ENCODE measurements around the gene ZRANB2.

ZRANB2 gene

DNA sequence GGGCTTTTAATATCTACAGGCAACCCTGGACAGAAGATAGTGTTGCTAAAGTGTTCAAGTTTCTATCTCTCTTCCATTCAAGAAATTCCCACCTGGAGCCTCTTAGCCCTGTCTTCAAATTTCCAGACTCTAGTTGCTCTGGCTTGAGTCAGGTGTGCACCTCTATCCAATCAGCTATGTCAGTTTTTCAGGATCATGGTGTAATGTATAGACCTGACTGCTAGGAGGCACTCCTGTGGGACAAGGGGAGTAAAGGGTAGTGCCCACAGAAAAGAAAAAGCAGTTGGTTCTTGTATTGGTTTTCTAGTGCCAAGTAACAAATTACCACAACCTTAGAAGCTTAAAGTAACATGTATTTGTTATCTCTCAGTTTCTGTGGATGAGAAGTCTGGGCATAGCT is 6.2 kb upstream of the ZRANB2 start:
- TF ChIP-seq, protein P1, sequence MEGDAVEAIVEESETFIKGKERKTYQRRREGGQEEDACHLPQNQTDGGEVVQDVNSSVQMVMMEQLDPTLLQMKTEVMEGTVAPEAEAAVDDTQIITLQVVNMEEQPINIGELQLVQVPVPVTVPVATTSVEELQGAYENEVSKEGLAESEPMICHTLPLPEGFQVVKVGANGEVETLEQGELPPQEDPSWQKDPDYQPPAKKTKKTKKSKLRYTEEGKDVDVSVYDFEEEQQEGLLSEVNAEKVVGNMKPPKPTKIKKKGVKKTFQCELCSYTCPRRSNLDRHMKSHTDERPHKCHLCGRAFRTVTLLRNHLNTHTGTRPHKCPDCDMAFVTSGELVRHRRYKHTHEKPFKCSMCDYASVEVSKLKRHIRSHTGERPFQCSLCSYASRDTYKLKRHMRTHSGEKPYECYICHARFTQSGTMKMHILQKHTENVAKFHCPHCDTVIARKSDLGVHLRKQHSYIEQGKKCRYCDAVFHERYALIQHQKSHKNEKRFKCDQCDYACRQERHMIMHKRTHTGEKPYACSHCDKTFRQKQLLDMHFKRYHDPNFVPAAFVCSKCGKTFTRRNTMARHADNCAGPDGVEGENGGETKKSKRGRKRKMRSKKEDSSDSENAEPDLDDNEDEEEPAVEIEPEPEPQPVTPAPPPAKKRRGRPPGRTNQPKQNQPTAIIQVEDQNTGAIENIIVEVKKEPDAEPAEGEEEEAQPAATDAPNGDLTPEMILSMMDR (IDR thresholded peaks at IDR 0.05; ENCODE audit: borderline replicate concordance, extremely low read depth, low read length, poor library complexity, severe bottlenecking): no peak
- no peak for TF ChIP-seq EZH2 (IDR thresholded peaks at IDR 0.05; ENCODE audit: borderline replicate concordance, low read depth, low read length, severe bottlenecking)
- H3K36me3 ChIP-seq (ENCODE audit: insufficient read depth, low read length): no peaks in the 10 kb centered on the region
- H3K4me1 ChIP-seq (ENCODE audit: insufficient read depth, low read length): peaks cover 4% of the 10 kb centered on the region
- H3K27ac ChIP-seq (ENCODE audit: low read length): no peak overlapping the region
- ATAC-seq (ENCODE audit: insufficient read depth, low read depth) (no peak), DNase-seq (no peak)
- H3K9ac ChIP-seq (ENCODE audit: low read depth, low read length): no peak overlapping the region
- H2AFZ ChIP-seq (ENCODE audit: low read depth, low read length): no peak overlapping the region
- H4K20me1 ChIP-seq (ENCODE audit: insufficient read depth, low read length): no peaks in the 10 kb centered on the region
- no peaks in the 10 kb centered on the region for H3K79me2 ChIP-seq (ENCODE audit: insufficient read depth, low read length)
- H3K4me2 ChIP-seq (ENCODE audit: insufficient read depth, low read length): no peak overlapping the region
- H3K4me3 ChIP-seq (ENCODE audit: low read depth in 1 of 2, low read length in 2 of 2): no peak overlapping the region
- H3K9me3 ChIP-seq (ENCODE audit: insufficient read depth, low read length, severe bottlenecking): no peaks in the 10 kb centered on the region
- H3K27me3 ChIP-seq (ENCODE audit: insufficient read depth, low read length, poor library complexity): no peaks in the 10 kb centered on the region

DNA sequence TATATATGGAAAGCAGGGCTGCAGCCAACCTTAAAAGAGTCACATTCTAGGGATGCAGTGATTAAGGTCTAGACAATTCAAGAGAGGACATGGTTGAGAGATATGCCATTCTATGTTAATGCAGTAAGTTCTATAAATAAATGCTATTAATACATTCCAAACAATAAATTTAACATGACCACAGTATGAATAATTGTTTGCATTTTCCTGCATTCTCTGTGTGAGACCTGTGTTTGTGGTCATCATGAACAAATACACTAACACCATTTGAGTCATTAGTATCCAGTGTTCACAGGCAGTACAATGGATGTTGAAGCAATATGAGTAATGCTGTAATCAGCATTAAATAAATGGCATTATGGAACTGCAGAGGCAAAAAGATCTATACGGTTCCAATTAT is 5.5 kb upstream of the ZRANB2 start:
- peaks cover 12% of the 10 kb centered on the region for H3K4me1 ChIP-seq (ENCODE audit: insufficient read depth, low read length)
- no peaks in the 10 kb centered on the region for H3K9me3 ChIP-seq (ENCODE audit: insufficient read depth, low read length, severe bottlenecking)
- DNase-seq (no peak), ATAC-seq (ENCODE audit: insufficient read depth, low read depth) (no peak)
- TF ChIP-seq, protein P1 (IDR thresholded peaks at IDR 0.05; ENCODE audit: borderline replicate concordance, extremely low read depth, low read length, poor library complexity, severe bottlenecking): no peak
- no peak for TF ChIP-seq EZH2 (IDR thresholded peaks at IDR 0.05; ENCODE audit: borderline replicate concordance, low read depth, low read length, severe bottlenecking)
- no peaks in the 10 kb centered on the region for H3K79me2 ChIP-seq (ENCODE audit: insufficient read depth, low read length)
- no peak overlapping the region for H3K9ac ChIP-seq (ENCODE audit: low read depth, low read length)
- no peak overlapping the region for H3K4me3 ChIP-seq (ENCODE audit: low read depth in 1 of 2, low read length in 2 of 2)
- no peak overlapping the region for H2AFZ ChIP-seq (ENCODE audit: low read depth, low read length)
- H3K27me3 ChIP-seq (ENCODE audit: insufficient read depth, low read length, poor library complexity): no peaks in the 10 kb centered on the region
- no peak overlapping the region for H3K4me2 ChIP-seq (ENCODE audit: insufficient read depth, low read length)
- H3K36me3 ChIP-seq (ENCODE audit: insufficient read depth, low read length): no peaks in the 10 kb centered on the region
- no peak overlapping the region for H3K27ac ChIP-seq (ENCODE audit: low read length)
- no peaks in the 10 kb centered on the region for H4K20me1 ChIP-seq (ENCODE audit: insufficient read depth, low read length)

DNA sequence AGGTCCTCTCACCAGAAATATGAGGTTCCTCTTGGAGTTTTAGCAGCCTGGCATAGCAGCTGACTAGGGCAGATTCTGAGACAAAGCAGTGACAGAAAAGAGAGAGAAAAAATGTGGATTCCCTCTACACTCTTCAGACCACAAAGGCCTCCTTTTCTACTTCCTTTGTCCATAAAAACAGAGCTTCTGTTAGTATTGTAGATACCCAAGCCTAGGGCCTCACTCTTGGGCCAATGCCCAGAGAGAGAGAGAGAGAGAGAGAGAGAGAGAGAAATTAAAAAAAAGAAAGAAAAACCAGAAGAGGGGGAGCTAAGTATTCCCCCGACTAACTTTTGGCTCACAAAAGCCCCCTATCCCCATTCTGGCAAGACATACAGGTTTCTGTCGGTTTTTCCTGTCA is 2.4 kb upstream of the ZRANB2 start:
- H3K4me2 ChIP-seq (ENCODE audit: insufficient read depth, low read length): no peak overlapping the region
- H3K9me3 ChIP-seq (ENCODE audit: insufficient read depth, low read length, severe bottlenecking): no peaks in the 10 kb centered on the region
- no peak overlapping the region for H3K4me3 ChIP-seq (ENCODE audit: low read depth in 1 of 2, low read length in 2 of 2)
- DNase-seq (no peak), ATAC-seq (ENCODE audit: insufficient read depth, low read depth) (no peak)
- H3K4me1 ChIP-seq (ENCODE audit: insufficient read depth, low read length): peaks cover 24% of the 10 kb centered on the region
- H3K36me3 ChIP-seq (ENCODE audit: insufficient read depth, low read length): peaks cover 9% of the 10 kb centered on the region
- H3K79me2 ChIP-seq (ENCODE audit: insufficient read depth, low read length): peaks cover 27% of the 10 kb centered on the region
- H2AFZ ChIP-seq (ENCODE audit: low read depth, low read length): no peak overlapping the region
- H3K27me3 ChIP-seq (ENCODE audit: insufficient read depth, low read length, poor library complexity): no peaks in the 10 kb centered on the region
- peaks cover 13% of the 10 kb centered on the region; the same call in 1 of the 2 replicates for H4K20me1 ChIP-seq (ENCODE audit: insufficient read depth, low read length)
- no peak for TF ChIP-seq EZH2 (IDR thresholded peaks at IDR 0.05; ENCODE audit: borderline replicate concordance, low read depth, low read length, severe bottlenecking)
- TF ChIP-seq, protein P1 (IDR thresholded peaks at IDR 0.05; ENCODE audit: borderline replicate concordance, extremely low read depth, low read length, poor library complexity, severe bottlenecking): no peak
- H3K9ac ChIP-seq (ENCODE audit: low read depth, low read length): no peak overlapping the region
- H3K27ac ChIP-seq (ENCODE audit: low read length): no peak overlapping the region

DNA sequence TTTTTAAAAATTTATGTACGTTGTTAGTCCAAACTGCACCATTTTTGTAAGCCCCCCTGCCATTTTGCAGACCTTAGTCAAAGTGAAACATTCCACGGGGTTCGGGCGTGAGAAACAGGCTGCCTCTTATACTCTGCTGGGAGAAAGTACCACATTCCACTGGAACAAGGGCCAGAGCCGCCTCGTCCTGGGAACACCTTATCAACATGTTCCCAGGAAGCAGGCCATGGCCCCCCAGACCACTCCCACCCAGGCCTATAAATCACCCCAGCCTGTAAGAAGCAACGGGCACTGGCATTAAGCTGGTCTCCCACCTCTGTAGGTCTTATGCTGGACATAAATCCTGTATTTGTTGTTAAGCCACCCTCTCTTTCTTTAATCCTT is 854 bp upstream of the ZRANB2 start:
- peak overlapping the region; percentile 88 to 89; a peak in 3 of 4 replicates for H3K4me3 ChIP-seq (ENCODE audit: low read depth in 1 of 2, low read length in 2 of 2)
- no peaks in the 10 kb centered on the region for H3K9me3 ChIP-seq (ENCODE audit: insufficient read depth, low read length, severe bottlenecking)
- no peaks in the 10 kb centered on the region for H3K27me3 ChIP-seq (ENCODE audit: insufficient read depth, low read length, poor library complexity)
- peak overlapping the region; percentile 98 for H3K27ac ChIP-seq (ENCODE audit: low read length)
- H3K4me2 ChIP-seq (ENCODE audit: insufficient read depth, low read length): peak overlapping the region; percentile 77
- peaks cover 31% of the 10 kb centered on the region for H3K4me1 ChIP-seq (ENCODE audit: insufficient read depth, low read length)
- peaks cover 25% of the 10 kb centered on the region for H3K36me3 ChIP-seq (ENCODE audit: insufficient read depth, low read length)
- TF ChIP-seq, protein P1 (IDR thresholded peaks at IDR 0.05; ENCODE audit: borderline replicate concordance, extremely low read depth, low read length, poor library complexity, severe bottlenecking): no peak
- TF ChIP-seq EZH2 (IDR thresholded peaks at IDR 0.05; ENCODE audit: borderline replicate concordance, low read depth, low read length, severe bottlenecking): no peak
- H3K9ac ChIP-seq (ENCODE audit: low read depth, low read length): peak overlapping the region; percentile 83
- peak overlapping the region; percentile 90 for H2AFZ ChIP-seq (ENCODE audit: low read depth, low read length)
- ATAC-seq (ENCODE audit: insufficient read depth, low read depth) (no peak), DNase-seq (no peak)
- H4K20me1 ChIP-seq (ENCODE audit: insufficient read depth, low read length): peaks cover 21% of the 10 kb centered on the region; the same call in 1 of the 2 replicates
- peaks cover 43% of the 10 kb centered on the region for H3K79me2 ChIP-seq (ENCODE audit: insufficient read depth, low read length)
